Measurements from ENCODE around the gene STXBP1.

The STXBP1 gene

DNA sequence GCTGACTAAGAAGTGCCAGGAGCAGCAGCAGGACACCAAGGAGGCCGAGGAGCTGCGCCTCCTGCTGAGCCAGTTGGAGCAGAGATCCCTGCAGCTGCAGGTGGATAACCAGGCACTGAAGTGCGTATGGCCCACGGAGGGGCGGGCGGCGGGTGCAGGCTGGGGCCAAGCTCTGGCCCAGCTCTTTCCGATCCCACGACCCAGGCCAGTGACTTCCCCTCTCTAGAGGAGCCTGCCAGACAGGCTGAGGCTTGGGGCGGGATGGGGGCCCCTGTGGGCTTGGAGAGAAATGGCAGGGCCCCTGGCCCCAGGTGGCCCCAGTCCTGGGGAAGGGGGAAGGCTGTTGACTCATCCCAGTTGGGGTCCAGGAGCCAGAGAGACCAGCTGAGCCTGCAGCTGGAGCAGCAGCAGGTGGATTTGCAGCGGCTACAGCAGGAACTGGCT, 99.8 kb downstream of the STXBP1 start:
- Histone ChIP-seq H3K27ac (no peak overlapping the region), H3K4me3 (ENCODE audit: low read depth, low read length) (no peak overlapping the region), H3K36me3 (no peaks in the 10 kb centered on the region), H3K9me3 (ENCODE audit: severe bottlenecking) (peaks cover 4% of the 10 kb centered on the region), H3K27me3 (ENCODE audit: insufficient read depth, low read depth, severe bottlenecking) (no peaks in the 10 kb centered on the region)
- DNase-seq, result peak; percentile 67
- TF ChIP-seq, protein P1, sequence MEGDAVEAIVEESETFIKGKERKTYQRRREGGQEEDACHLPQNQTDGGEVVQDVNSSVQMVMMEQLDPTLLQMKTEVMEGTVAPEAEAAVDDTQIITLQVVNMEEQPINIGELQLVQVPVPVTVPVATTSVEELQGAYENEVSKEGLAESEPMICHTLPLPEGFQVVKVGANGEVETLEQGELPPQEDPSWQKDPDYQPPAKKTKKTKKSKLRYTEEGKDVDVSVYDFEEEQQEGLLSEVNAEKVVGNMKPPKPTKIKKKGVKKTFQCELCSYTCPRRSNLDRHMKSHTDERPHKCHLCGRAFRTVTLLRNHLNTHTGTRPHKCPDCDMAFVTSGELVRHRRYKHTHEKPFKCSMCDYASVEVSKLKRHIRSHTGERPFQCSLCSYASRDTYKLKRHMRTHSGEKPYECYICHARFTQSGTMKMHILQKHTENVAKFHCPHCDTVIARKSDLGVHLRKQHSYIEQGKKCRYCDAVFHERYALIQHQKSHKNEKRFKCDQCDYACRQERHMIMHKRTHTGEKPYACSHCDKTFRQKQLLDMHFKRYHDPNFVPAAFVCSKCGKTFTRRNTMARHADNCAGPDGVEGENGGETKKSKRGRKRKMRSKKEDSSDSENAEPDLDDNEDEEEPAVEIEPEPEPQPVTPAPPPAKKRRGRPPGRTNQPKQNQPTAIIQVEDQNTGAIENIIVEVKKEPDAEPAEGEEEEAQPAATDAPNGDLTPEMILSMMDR (IDR thresholded peaks at IDR 0.05; ENCODE audit: low read depth, low read length), result peak; percentile 53

DNA sequence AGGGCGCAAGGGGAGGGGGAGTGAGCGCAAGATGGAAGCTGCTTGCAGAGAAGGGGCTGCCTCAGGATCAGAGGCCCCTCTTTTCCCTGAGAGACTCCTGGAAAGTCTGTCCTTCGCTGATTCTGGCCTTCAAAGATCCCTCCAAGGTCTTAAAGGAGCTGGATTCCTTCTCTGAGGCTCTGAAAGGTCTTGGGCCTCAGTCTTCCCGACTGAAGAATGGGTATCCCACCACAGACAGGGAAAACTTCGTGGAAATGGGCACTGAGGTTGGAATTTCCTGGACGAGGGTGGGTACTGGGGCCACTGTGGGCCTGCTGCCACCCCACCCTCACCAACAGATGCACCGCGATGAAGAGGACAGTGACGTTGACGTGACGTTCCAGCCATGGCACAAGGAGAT, 100.3 kb downstream of the STXBP1 start:
- Histone ChIP-seq H3K27me3 (ENCODE audit: insufficient read depth, low read depth, severe bottlenecking) (no peaks in the 10 kb centered on the region), H3K27ac (no peak overlapping the region), H3K9me3 (ENCODE audit: severe bottlenecking) (peaks cover 4% of the 10 kb centered on the region), H3K36me3 (no peaks in the 10 kb centered on the region), H3K4me3 (ENCODE audit: low read depth, low read length) (no peak overlapping the region)
- TF ChIP-seq, protein P1 (IDR thresholded peaks at IDR 0.05; ENCODE audit: low read depth, low read length), result no peak
- DNase-seq, result no peak

DNA sequence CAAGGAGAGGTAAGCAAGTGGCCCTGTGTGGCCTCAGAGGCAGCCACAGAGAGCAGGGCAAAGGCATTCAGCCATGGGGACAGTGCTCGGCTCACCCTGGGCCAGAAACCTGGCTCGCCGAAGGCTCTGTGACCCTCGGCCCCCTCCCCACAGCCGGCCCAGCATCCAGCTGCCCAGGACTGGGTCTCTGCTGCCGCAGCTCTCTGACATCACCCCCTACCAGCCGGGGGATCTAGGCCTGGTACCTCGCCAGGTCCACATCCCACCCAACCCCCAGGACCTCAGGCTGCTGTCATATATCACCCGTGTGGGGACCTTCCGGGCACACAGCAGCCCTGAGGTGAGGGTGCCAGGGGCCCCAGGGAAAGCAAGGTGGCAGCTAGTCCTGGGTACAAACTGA, 100.8 kb downstream of the STXBP1 start:
- DNase-seq, result no peak
- Histone ChIP-seq H3K27ac (no peak overlapping the region), H3K27me3 (ENCODE audit: insufficient read depth, low read depth, severe bottlenecking) (no peaks in the 10 kb centered on the region)

DNA sequence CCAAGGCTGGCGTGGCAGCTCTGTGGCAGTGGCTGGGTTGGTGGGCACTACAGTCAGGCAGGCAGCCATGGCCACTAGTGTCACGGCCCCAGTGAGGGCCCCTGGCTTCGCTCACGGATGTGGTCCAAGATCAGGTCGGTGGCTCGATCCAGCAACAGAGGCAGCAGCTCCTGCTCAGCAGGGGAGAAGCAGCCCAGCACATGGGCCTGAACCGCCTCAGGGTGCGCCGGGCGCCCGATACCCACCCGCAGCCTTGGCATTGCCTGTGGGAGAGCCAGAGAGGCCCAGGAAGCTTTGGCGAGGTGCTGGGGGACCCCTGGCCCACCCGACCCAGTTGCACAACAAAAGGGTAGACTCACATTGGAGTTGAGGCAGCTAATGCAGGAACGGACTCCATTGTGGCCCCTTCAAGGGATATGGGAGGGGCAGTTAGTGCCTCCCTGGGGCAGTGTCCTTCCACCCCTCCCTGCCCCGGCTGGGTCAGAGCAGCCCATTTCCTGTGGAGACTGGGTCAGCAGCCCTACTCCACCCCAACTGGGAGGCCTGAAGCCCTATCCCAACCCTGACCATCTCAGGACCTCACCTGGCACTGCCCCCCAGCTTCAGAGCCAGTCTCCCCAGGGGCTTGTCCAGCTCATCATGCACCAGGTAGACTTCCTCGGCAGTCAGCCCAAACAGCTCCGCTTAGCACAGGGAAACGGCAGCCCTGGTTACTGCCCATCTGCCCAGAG, 102.1 kb downstream of the STXBP1 start:
- H3K27me3 ChIP-seq (ENCODE audit: insufficient read depth, low read depth, severe bottlenecking), result no peaks in the 10 kb centered on the region
- H3K4me3 ChIP-seq (ENCODE audit: low read depth, low read length), result no peak overlapping the region
- no peak for DNase-seq
- no peak overlapping the region for H3K27ac ChIP-seq
- no peaks in the 10 kb centered on the region for H3K36me3 ChIP-seq
- TF ChIP-seq, protein P1 (IDR thresholded peaks at IDR 0.05; ENCODE audit: low read depth, low read length), result no peak
- H3K9me3 ChIP-seq (ENCODE audit: severe bottlenecking), result no peaks in the 10 kb centered on the region

More for the DNA sequence above, 100.8 kb downstream of the STXBP1 start:
- TF ChIP-seq, protein P1 (IDR thresholded peaks at IDR 0.05; ENCODE audit: low read depth, low read length), result no peak
- Histone ChIP-seq H3K4me3 (ENCODE audit: low read depth, low read length) (no peak overlapping the region), H3K9me3 (ENCODE audit: severe bottlenecking) (peaks cover 4% of the 10 kb centered on the region), H3K36me3 (no peaks in the 10 kb centered on the region)

DNA sequence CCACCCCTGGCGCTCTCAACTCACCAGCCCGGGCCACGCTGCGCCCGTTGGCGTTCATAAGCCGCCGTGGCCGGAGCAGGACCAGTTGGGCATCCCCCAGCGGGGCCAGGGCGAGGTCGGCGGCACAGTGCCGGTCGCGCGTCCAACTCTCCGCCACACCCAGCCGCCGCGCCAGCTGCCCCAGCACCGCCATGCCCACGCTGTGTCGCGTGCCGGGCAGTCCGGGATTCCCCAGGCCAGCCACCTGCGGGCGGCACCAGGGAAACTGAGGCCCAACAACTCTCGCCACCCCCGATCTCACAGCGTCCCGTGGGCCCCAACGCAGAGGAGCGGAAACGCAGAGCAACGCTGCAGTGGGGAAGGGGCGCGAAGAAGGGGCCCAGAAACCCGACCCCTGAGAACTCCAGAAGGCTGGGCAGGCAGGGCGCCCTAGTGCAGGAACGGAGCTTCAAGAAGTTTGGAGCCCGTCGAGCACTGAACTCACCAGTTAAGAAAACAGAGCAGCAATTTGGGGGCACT, 102.9 kb downstream of the STXBP1 start:
- H3K4me3 ChIP-seq (ENCODE audit: low read depth, low read length), result peak overlapping the region; percentile 54

More for the DNA sequence above, 102.9 kb downstream of the STXBP1 start:
- H3K36me3 ChIP-seq, result no peaks in the 10 kb centered on the region
- no peak overlapping the region for H3K27ac ChIP-seq
- TF ChIP-seq, protein P1 (IDR thresholded peaks at IDR 0.05; ENCODE audit: low read depth, low read length), result no peak
- DNase-seq, result no peak
- H3K27me3 ChIP-seq (ENCODE audit: insufficient read depth, low read depth, severe bottlenecking), result no peaks in the 10 kb centered on the region
- no peaks in the 10 kb centered on the region for H3K9me3 ChIP-seq (ENCODE audit: severe bottlenecking)

Measured in WERI-Rb-1 (cell line).